ENCODE results near the gene OLFML1. TPM values are rescaled to one million over a fixed set of nuclear protein-coding genes. Genes with fewer than 3 reads are reported as not detected.

The OLFML1 gene
- total and polyA plus RNA-seq, 7 donors = 0.81 to 7.2 (median 1.2) TPM

DNA sequence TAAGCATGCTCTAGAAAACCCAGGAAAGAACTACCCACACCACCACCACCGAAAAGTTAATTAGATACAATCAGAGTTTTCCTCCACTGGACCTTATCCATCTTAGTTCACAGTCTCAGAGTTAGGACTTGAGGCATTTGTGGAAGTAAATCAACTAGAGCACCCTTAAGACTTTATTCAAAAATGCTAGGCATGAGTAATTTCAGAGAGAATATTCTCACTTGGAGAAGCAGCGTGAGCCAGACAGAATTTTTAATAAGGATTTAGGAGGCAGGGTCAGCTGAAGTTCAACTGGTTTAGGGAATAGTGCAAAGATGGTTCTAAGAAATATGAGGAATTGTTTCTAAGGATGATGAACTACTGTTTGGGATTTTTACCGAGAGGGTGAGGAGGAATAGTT, 1.2 kb upstream of the OLFML1 start:
- Histone ChIP-seq H3K4me1 (no peaks in the 10 kb centered on the region), H3K4me3 (no peak overlapping the region), H3K27ac (no peak overlapping the region), H3K36me3 (ENCODE audit: insufficient read depth in 1 of 2, low read depth in 1 of 2) (no peaks in the 10 kb centered on the region), H3K27me3 (ENCODE audit: insufficient read depth in 3 of 3, low read length in 2 of 3) (no peaks in the 10 kb centered on the region), H3K9me3 (no peaks in the 10 kb centered on the region)
- TF ChIP-seq, protein P1, sequence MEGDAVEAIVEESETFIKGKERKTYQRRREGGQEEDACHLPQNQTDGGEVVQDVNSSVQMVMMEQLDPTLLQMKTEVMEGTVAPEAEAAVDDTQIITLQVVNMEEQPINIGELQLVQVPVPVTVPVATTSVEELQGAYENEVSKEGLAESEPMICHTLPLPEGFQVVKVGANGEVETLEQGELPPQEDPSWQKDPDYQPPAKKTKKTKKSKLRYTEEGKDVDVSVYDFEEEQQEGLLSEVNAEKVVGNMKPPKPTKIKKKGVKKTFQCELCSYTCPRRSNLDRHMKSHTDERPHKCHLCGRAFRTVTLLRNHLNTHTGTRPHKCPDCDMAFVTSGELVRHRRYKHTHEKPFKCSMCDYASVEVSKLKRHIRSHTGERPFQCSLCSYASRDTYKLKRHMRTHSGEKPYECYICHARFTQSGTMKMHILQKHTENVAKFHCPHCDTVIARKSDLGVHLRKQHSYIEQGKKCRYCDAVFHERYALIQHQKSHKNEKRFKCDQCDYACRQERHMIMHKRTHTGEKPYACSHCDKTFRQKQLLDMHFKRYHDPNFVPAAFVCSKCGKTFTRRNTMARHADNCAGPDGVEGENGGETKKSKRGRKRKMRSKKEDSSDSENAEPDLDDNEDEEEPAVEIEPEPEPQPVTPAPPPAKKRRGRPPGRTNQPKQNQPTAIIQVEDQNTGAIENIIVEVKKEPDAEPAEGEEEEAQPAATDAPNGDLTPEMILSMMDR (IDR thresholded peaks at IDR 0.05) = no peak
- ATAC-seq (no peak), DNase-seq (no peak)
- intact Hi-C loops (cut with DNase I) = no loop called here
- 80 to 86% (median 80%) methylated on average over 3 of the region's 3 CpGs for WGBS, 3 donors

DNA sequence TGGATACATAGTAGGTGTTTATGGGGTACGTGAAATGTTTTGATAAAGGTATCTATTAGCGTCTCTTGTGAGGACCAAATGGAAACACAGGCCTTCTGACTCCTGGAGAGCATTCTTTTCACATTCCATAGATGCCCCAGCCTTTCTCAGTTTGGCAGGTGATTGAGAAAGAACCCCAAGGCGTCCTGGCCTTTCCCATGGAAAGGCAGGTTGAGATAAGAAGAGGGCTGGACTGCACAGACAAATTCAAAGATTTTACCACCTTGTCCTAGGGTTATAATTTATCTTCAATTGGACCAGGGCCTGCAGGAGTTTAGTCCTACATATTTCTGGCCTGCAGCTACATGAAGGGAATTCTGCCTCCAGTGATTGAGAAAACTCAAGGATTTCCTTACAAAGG, 661 bp upstream of the OLFML1 start:
- ATAC-seq (no peak), DNase-seq (no peak)
- WGBS, 3 donors = 75 to 86% (median 80%) methylated on average over 3 of the region's 3 CpGs
- Histone ChIP-seq H3K27ac (no peak overlapping the region), H3K9me3 (no peaks in the 10 kb centered on the region), H3K4me3 (no peak overlapping the region), H3K27me3 (ENCODE audit: insufficient read depth in 3 of 3, low read length in 2 of 3) (no peaks in the 10 kb centered on the region), H3K36me3 (ENCODE audit: insufficient read depth in 1 of 2, low read depth in 1 of 2) (no peaks in the 10 kb centered on the region), H3K4me1 (no peaks in the 10 kb centered on the region)
- TF ChIP-seq, protein P1 (IDR thresholded peaks at IDR 0.05) = no peak
- intact Hi-C loops (cut with DNase I) = no loop called here

DNA sequence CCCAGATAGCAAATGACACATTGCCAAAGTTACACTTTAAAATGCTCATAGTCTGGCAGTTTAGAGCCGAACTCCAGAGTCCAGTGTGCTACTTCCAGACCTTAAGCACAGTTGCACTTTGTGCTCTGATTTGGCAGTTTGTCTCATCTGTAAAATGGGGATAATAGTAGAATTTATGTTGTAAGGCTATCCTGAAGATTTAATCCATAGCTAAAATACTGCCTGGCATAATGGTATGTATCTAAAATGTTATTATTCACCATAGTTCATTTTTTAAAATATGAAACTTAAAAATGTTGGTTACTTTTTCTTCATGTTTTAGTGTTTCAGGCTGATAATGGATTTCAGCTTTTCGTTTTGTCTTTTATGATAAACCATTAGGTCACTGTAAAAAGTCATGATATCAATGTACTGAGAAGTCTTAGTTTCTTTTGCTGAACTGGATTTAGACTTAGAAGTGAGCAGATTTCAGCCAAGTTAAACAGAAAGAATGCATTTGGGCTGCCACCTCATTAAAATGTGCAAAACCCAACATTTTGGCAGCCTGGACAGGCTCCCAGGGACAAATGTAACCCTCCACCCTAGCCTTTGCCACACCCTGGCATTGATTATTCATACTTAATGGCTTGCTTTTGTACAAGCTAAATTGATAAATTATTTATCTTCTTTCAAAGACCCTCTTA, 933 bp downstream of the OLFML1 start:
- intact Hi-C loops (cut with DNase I) = no loop called here
- Histone ChIP-seq H3K36me3 (ENCODE audit: insufficient read depth in 1 of 2, low read depth in 1 of 2) (no peaks in the 10 kb centered on the region), H3K9me3 (no peaks in the 10 kb centered on the region), H3K4me1 (no peaks in the 10 kb centered on the region), H3K27ac (no peak overlapping the region), H3K27me3 (ENCODE audit: insufficient read depth in 3 of 3, low read length in 2 of 3) (no peaks in the 10 kb centered on the region), H3K4me3 (peak overlapping the region; percentile 55)
- DNase-seq (no peak), ATAC-seq (no peak)
- TF ChIP-seq, protein P1 (IDR thresholded peaks at IDR 0.05) = no peak
- 51 to 64% (median 55%) methylated on average over 2 of the region's 2 CpGs for WGBS, 3 donors

DNA sequence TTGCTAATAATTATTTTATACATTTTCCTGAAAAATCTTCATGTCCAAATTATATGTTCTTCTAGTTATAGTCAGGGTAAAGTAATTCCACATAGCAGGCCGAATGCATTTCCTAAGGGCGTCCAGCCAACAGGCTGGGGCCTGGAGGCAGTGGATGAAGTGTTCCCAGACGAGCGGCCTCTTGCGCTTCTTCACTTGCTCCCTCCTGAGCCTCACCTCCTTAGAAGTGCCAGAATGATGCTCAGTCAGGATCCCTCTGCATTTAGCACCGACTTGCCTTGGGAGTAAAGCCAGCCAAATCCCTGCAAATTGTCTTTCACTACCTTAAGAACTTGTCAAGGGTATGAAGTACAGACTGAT, 1.5 kb downstream of the OLFML1 start:
- 45 to 62% (median 49%) methylated on average over 6 of the region's 6 CpGs for WGBS, 3 donors
- H3K27ac ChIP-seq = no peak overlapping the region
- H3K36me3 ChIP-seq (ENCODE audit: insufficient read depth in 1 of 2, low read depth in 1 of 2) = no peaks in the 10 kb centered on the region
- DNase-seq = no peak
- no peak for ATAC-seq
- no peaks in the 10 kb centered on the region for H3K27me3 ChIP-seq (ENCODE audit: insufficient read depth in 3 of 3, low read length in 2 of 3)
- intact Hi-C loops (cut with DNase I) = no loop called here
- H3K4me3 ChIP-seq = peak overlapping the region; percentile 55
- TF ChIP-seq, protein P1 (IDR thresholded peaks at IDR 0.05) = no peak
- H3K9me3 ChIP-seq = no peaks in the 10 kb centered on the region
- H3K4me1 ChIP-seq = no peaks in the 10 kb centered on the region

DNA sequence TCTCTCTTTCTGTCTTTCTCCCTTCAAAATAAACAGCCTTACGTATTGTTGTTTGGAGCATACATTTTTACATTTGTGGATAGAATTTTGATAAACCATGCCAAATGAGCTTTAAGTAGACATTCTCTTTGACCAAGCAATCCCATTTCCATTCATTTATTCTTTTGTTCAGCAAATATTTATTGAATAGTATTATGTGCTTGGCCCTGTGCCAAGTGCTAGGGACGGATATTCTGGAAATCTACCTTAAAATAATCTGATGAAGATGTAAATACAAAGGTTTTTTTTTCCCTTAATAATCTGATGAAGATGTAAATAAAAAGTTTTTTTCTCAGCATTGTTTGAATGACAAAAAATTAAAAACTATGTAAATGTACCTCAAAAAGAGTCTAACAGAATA, 2.1 kb downstream of the OLFML1 start:
- TF ChIP-seq, protein P1 (IDR thresholded peaks at IDR 0.05) = no peak
- intact Hi-C loops (cut with DNase I) = no loop called here
- Histone ChIP-seq H3K27ac (no peak overlapping the region), H3K36me3 (ENCODE audit: insufficient read depth in 1 of 2, low read depth in 1 of 2) (no peaks in the 10 kb centered on the region), H3K27me3 (ENCODE audit: insufficient read depth in 3 of 3, low read length in 2 of 3) (no peaks in the 10 kb centered on the region), H3K4me3 (peak overlapping the region; percentile 55), H3K9me3 (no peaks in the 10 kb centered on the region), H3K4me1 (no peaks in the 10 kb centered on the region)
- 42 to 50% (median 49%) methylated on average over 2 of the region's 2 CpGs for WGBS, 3 donors
- ATAC-seq (no peak), DNase-seq (no peak)

Measured in psoas muscle (tissue), 8 donors.